Ishikawa (cell line): Measurements from ENCODE around the gene ITPR2.

Experiments used
- CEBPB ChIP-seq: IDR thresholded peaks from 2 replicates; pipeline ENCODE4 v1.6.1; 2012
- EP300 ChIP-seq: IDR thresholded peaks from 2 replicates; pipeline ENCODE4 v1.6.1; 2012; ENCODE audit warnings: borderline replicate concordance
- RAD21 ChIP-seq: IDR thresholded peaks from 2 replicates; pipeline ENCODE4 v1.6.1; 2012; ENCODE audit warnings: low read depth
- TEAD4 ChIP-seq: IDR thresholded peaks from 2 replicates; pipeline ENCODE4 v1.6.1; 2012
- TF ChIP-seq, protein P1 (sequence below): IDR thresholded peaks from 2 replicates; pipeline ENCODE4 v1.6.1; 2012

DNA sequence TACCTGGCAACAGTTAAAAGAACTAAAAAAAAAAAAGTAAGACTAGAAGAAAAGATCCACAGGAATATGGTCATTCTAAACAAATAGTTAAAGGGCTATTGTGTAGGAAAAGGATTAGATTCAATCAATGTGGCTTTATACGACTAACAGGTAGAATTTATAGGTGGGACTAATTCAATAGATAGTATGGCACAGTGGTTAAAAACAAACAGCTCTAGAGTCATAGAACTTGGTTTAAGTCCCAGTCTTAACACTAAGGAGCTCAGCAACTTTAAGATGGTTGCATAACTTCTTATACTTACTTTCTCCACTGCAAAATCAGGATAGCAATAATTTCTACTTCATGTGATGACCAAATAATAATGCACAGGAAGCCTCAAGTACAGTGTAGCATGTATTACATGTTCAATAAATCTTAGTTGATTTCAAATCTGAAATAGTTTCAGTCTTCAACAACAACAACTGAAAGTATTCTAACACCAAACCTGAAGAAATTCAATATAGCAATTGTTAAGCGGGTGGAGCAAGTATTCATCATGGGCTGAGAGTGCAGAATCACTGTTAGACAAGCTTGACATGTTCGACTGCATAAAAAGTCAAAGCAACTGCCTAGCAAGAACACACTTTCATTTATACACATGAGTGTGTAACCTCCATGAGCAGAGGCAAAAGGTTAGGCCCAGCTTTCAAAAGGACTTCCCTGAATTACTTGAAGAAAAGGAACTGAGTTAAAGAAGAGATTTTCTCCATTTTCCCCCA, 50.4 kb downstream of the ITPR2 start:
- TF ChIP-seq, protein P1, sequence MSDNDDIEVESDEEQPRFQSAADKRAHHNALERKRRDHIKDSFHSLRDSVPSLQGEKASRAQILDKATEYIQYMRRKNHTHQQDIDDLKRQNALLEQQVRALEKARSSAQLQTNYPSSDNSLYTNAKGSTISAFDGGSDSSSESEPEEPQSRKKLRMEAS = no peak
- TF ChIP-seq EP300 = no peak
- TF ChIP-seq CEBPB = no peak
- TF ChIP-seq TEAD4 = no peak
- TF ChIP-seq RAD21 = no peak
